SK-N-MC (cell line): Measurements from ENCODE around the gene CAB39L.

Experiments used
- DNase-seq: peaks from one replicate; pipeline ENCODE4 v3.0.0-alpha.2; 2011; ENCODE audit warnings: low read depth, low spot score
- H3K27ac ChIP-seq: fragments of 200-600 bp; sonication (generic); 2 replicates; pipeline ENCODE4 v1.5.1; 2016; ENCODE audit warnings: mixed run types
- H3K36me3 ChIP-seq: fragments of 200-600 bp; sonication (generic); 2 replicates; pipeline ENCODE4 v1.6.1; 2017; ENCODE audit warnings: antibody characterized with exemption, low read length, mixed read lengths; ENCODE audit not compliant: insufficient read depth
- H3K4me3 ChIP-seq: fragments of 200-600 bp; sonication (generic); 2 replicates; pipeline ENCODE4 v1.5.1; 2016
- H3K9ac ChIP-seq: fragments of 200-600 bp; sonication (generic); 2 replicates; pipeline ENCODE4 v1.8.0; 2017; ENCODE audit warnings: mixed run types, mixed read lengths; ENCODE audit not compliant: insufficient read length
- H3K9me3 ChIP-seq: fragments of 200-600 bp; sonication (generic); 2 replicates; pipeline ENCODE4 v1.6.1; 2017; ENCODE audit warnings: low read depth, mild to moderate bottlenecking, antibody characterized with exemption, low read length, moderate library complexity, mixed read lengths
- EZH2 ChIP-seq: fragments of 200-600 bp; sonication (generic); IDR thresholded peaks from one replicate; pipeline ENCODE4 v1.6.1; 2017; ENCODE audit warnings: antibody characterized with exemption
- FOXP2 ChIP-seq: optimal IDR thresholded peaks from 2 replicates; pipeline ENCODE3; 2011; ENCODE audit warnings: mild to moderate bottlenecking, moderate library complexity; ENCODE audit not compliant: insufficient read depth; ENCODE audit errors: extremely low read length, control extremely low read depth
- POLR2AphosphoS5 ChIP-seq: IDR thresholded peaks from 2 replicates; pipeline ENCODE4 v1.6.1; 2012; ENCODE audit warnings: mild to moderate bottlenecking, low read depth, low read length, borderline replicate concordance

CAB39L gene

GRCh38 chr13:49322702-49323101 lies 121.2 kb downstream of the CAB39L start:
- DNase-seq: no peak
- Histone ChIP-seq H3K9me3 (no peaks in the 10 kb centered on the region), H3K27ac (no peak overlapping the region), H3K36me3 (no peaks in the 10 kb centered on the region), H3K4me3 (no peak overlapping the region), H3K9ac (no peak overlapping the region)
- TF ChIP-seq POLR2AphosphoS5: no peak
- TF ChIP-seq FOXP2: no peak
- TF ChIP-seq EZH2: no peak

GRCh38 chr13:49320975-49321374 lies 122.9 kb downstream of the CAB39L start:
- Histone ChIP-seq H3K4me3 (no peak overlapping the region), H3K27ac (no peak overlapping the region), H3K9me3 (no peaks in the 10 kb centered on the region), H3K9ac (no peak overlapping the region), H3K36me3 (no peaks in the 10 kb centered on the region)
- no peak for TF ChIP-seq POLR2AphosphoS5
- no peak for TF ChIP-seq EZH2
- no peak for TF ChIP-seq FOXP2
- DNase-seq: no peak

- Histone ChIP-seq H3K4me3 (no peak overlapping the region), H3K9ac (no peak overlapping the region), H3K36me3 (no peaks in the 10 kb centered on the region), H3K9me3 (no peaks in the 10 kb centered on the region), H3K27ac (no peak overlapping the region)
- DNase-seq: no peak
- TF ChIP-seq POLR2AphosphoS5 (no peak), EZH2 (no peak), FOXP2 (no peak)
Measured at GRCh38 chr13:49319951-49320350, 123.9 kb downstream of the CAB39L start.

GRCh38 chr13:49319551-49319950 lies 124.3 kb downstream of the CAB39L start:
- no peak overlapping the region for H3K27ac ChIP-seq
- no peaks in the 10 kb centered on the region for H3K36me3 ChIP-seq
- DNase-seq: no peak
- no peaks in the 10 kb centered on the region for H3K9me3 ChIP-seq
- TF ChIP-seq FOXP2 (no peak), EZH2 (no peak), POLR2AphosphoS5 (no peak)
- H3K4me3 ChIP-seq: no peak overlapping the region
- no peak overlapping the region for H3K9ac ChIP-seq

GRCh38 chr13:49315756-49316482 lies 127.9 kb downstream of the CAB39L start:
- Histone ChIP-seq H3K9ac (no peak overlapping the region), H3K36me3 (no peaks in the 10 kb centered on the region), H3K9me3 (no peaks in the 10 kb centered on the region), H3K4me3 (no peak overlapping the region), H3K27ac (no peak overlapping the region)
- DNase-seq: no peak
- no peak for TF ChIP-seq EZH2
- TF ChIP-seq FOXP2: no peak
- no peak for TF ChIP-seq POLR2AphosphoS5

GRCh38 chr13:49315036-49315565 lies 128.8 kb downstream of the CAB39L start:
- TF ChIP-seq POLR2AphosphoS5 (no peak), EZH2 (no peak), FOXP2 (no peak)
- H3K36me3 ChIP-seq: no peaks in the 10 kb centered on the region
- no peak overlapping the region for H3K9ac ChIP-seq
- no peaks in the 10 kb centered on the region for H3K9me3 ChIP-seq
- DNase-seq: no peak
- H3K27ac ChIP-seq: no peak overlapping the region
- H3K4me3 ChIP-seq: no peak overlapping the region

- DNase-seq: no peak
- Histone ChIP-seq H3K4me3 (no peak overlapping the region), H3K27ac (no peak overlapping the region), H3K9me3 (no peaks in the 10 kb centered on the region), H3K9ac (no peak overlapping the region), H3K36me3 (no peaks in the 10 kb centered on the region)
- TF ChIP-seq FOXP2: no peak
- TF ChIP-seq EZH2: no peak
- TF ChIP-seq POLR2AphosphoS5: no peak
Measured at GRCh38 chr13:49314344-49314882, 129.5 kb downstream of the CAB39L start.

- TF ChIP-seq FOXP2 (no peak), POLR2AphosphoS5 (no peak)
- H3K9me3 ChIP-seq: no peaks in the 10 kb centered on the region
- H3K36me3 ChIP-seq: no peaks in the 10 kb centered on the region
- no peak overlapping the region for H3K4me3 ChIP-seq
- no peak overlapping the region for H3K27ac ChIP-seq
- no peak overlapping the region for H3K9ac ChIP-seq
- no peak for DNase-seq
Measured at GRCh38 chr13:49311816-49312215, 132.0 kb downstream of the CAB39L start.

- Histone ChIP-seq H3K9ac (no peak overlapping the region), H3K4me3 (no peak overlapping the region), H3K9me3 (no peaks in the 10 kb centered on the region), H3K36me3 (no peaks in the 10 kb centered on the region), H3K27ac (no peak overlapping the region)
- TF ChIP-seq FOXP2: no peak
- TF ChIP-seq EZH2: no peak
- TF ChIP-seq POLR2AphosphoS5: no peak
- DNase-seq: no peak
Measured at GRCh38 chr13:49310251-49310650, 133.6 kb downstream of the CAB39L start.
